ENCODE results near the gene BOC.

The BOC gene

GRCh38 chr3:113250566-113250965 lies 39.2 kb downstream of the BOC start:
- no peak for DNase-seq

GRCh38 chr3:113251817-113252216 lies 40.5 kb downstream of the BOC start:
- DNase-seq = no peak

GRCh38 chr3:113252553-113252952 lies 41.2 kb downstream of the BOC start:
- DNase-seq = no peak

- no peak for DNase-seq
Observed at GRCh38 chr3:113253702-113254101, 42.3 kb downstream of the BOC start.

- no peak for DNase-seq
Observed at GRCh38 chr3:113254171-113254947, 43.0 kb downstream of the BOC start.

- no peak for DNase-seq
Observed at GRCh38 chr3:113255100-113255853, 43.9 kb downstream of the BOC start.

GRCh38 chr3:113255854-113256615 lies 44.7 kb downstream of the BOC start:
- no peak for DNase-seq

GRCh38 chr3:113258361-113258760 lies 47.0 kb downstream of the BOC start:
- no peak for DNase-seq

- DNase-seq = no peak
Observed at GRCh38 chr3:113259196-113259595, 47.8 kb downstream of the BOC start.

GRCh38 chr3:113261063-113261625 lies 49.8 kb downstream of the BOC start:
- DNase-seq = no peak

GRCh38 chr3:113261626-113262303 lies 50.4 kb downstream of the BOC start:
- no peak for DNase-seq

GRCh38 chr3:113262304-113262665 lies 50.9 kb downstream of the BOC start:
- no peak for DNase-seq

GRCh38 chr3:113263020-113263419 lies 51.7 kb downstream of the BOC start:
- DNase-seq = no peak

- DNase-seq = no peak
Observed at GRCh38 chr3:113263778-113264177, 52.4 kb downstream of the BOC start.

GRCh38 chr3:113264283-113265131 lies 53.1 kb downstream of the BOC start:
- no peak for DNase-seq

- DNase-seq = no peak
Observed at GRCh38 chr3:113265231-113265630, 53.9 kb downstream of the BOC start.

- DNase-seq = no peak
Observed at GRCh38 chr3:113266738-113267137, 55.4 kb downstream of the BOC start.

GRCh38 chr3:113268311-113268710 lies 57.0 kb downstream of the BOC start:
- no peak for DNase-seq

- DNase-seq = no peak
Observed at GRCh38 chr3:113268942-113269341, 57.6 kb downstream of the BOC start.

GRCh38 chr3:113269661-113270060 lies 58.3 kb downstream of the BOC start:
- no peak for DNase-seq

- DNase-seq = no peak
Observed at GRCh38 chr3:113270068-113270467, 58.7 kb downstream of the BOC start.

- no peak for DNase-seq
Observed at GRCh38 chr3:113270786-113271185, 59.4 kb downstream of the BOC start.

Data from activated CD4-positive, alpha-beta T cell treated with anti-CD3 and anti-CD28 coated beads for 4 hours (primary cell).